H9 (cell line): ENCODE results near the gene CCDC57. TPM values are rescaled to one million over a fixed set of nuclear protein-coding genes. Genes with fewer than 3 reads are reported as not detected.

Source experiments
- DNase-seq: peaks from one replicate; pipeline ENCODE4 v3.0.0-alpha.2; 2017
- H2AFZ ChIP-seq: one replicate; pipeline ENCODE4 v1.6.1; 2013; ENCODE audit warnings: mild to moderate bottlenecking, low read length, control low read depth, moderate library complexity
- H2AK5ac ChIP-seq: 2 replicates; pipeline ENCODE4 v1.6.1; 2013; ENCODE audit warnings: low read length, control low read depth, mixed read lengths; ENCODE audit not compliant: insufficient read length
- H2BK120ac ChIP-seq: one replicate; pipeline ENCODE4 v1.6.1; 2013; ENCODE audit warnings: low read depth, mild to moderate bottlenecking, low read length, control low read depth, inconsistent platforms; ENCODE audit not compliant: poor library complexity, severe bottlenecking
- H2BK12ac ChIP-seq: 2 replicates; pipeline ENCODE4 v1.6.1; 2013; ENCODE audit warnings: low read length, control low read depth, mixed read lengths, low read depth; ENCODE audit not compliant: insufficient read length
- H2BK15ac ChIP-seq: 2 replicates; pipeline ENCODE4 v1.6.1; 2013; ENCODE audit warnings: low read depth, low read length, control low read depth
- H2BK20ac ChIP-seq: one replicate; pipeline ENCODE4 v1.6.1; 2013; ENCODE audit warnings: low read depth, mild to moderate bottlenecking, low read length, control low read depth, inconsistent platforms; ENCODE audit not compliant: poor library complexity, severe bottlenecking
- H2BK5ac ChIP-seq: 2 replicates; pipeline ENCODE4 v1.6.1; 2013; ENCODE audit warnings: low read length, control low read depth, mixed read lengths; ENCODE audit not compliant: insufficient read length
- H3K14ac ChIP-seq: 2 replicates; pipeline ENCODE4 v1.6.1; 2013; ENCODE audit warnings: low read length, control low read depth; ENCODE audit not compliant: insufficient read depth
- H3K18ac ChIP-seq: 2 replicates; pipeline ENCODE4 v1.6.1; 2013; ENCODE audit warnings: low read depth, mild to moderate bottlenecking, mixed read lengths, low read length, control low read depth; ENCODE audit not compliant: insufficient read length
- H3K23ac ChIP-seq: 2 replicates; pipeline ENCODE4 v1.6.1; 2013; ENCODE audit warnings: low read length, control low read depth, mixed read lengths, low read depth; ENCODE audit not compliant: insufficient read length
- H3K23me2 ChIP-seq: 2 replicates; pipeline ENCODE4 v1.6.1; 2013; ENCODE audit warnings: low read depth, mild to moderate bottlenecking, mixed read lengths, low read length, control low read depth; ENCODE audit not compliant: insufficient read length, poor library complexity, severe bottlenecking
- H3K27ac ChIP-seq: 2 replicates; pipeline ENCODE4 v1.5.1; 2013; ENCODE audit warnings: low read length, control low read depth, mixed read lengths, low read depth; ENCODE audit not compliant: insufficient read length
- H3K27me3 ChIP-seq: 2 replicates; pipeline ENCODE4 v1.6.1; 2013; ENCODE audit warnings: low read length, control low read depth, inconsistent platforms; ENCODE audit not compliant: insufficient read depth
- H3K4ac ChIP-seq: 2 replicates; pipeline ENCODE4 v1.6.1; 2013; ENCODE audit warnings: low read depth, mild to moderate bottlenecking, control low read depth, inconsistent platforms, low read length, moderate library complexity
- H3K4me1 ChIP-seq: 2 replicates; pipeline ENCODE4 v1.6.1; 2013; ENCODE audit warnings: low read length, control low read depth, inconsistent platforms; ENCODE audit not compliant: insufficient read depth
- H3K4me2 ChIP-seq: 2 replicates; pipeline ENCODE4 v1.6.1; 2013; ENCODE audit warnings: low read length, control low read depth, mixed read lengths; ENCODE audit not compliant: insufficient read length, insufficient read depth
- H3K56ac ChIP-seq: 2 replicates; pipeline ENCODE4 v1.6.1; 2013; ENCODE audit warnings: low read depth, mild to moderate bottlenecking, mixed read lengths, low read length, control low read depth; ENCODE audit not compliant: insufficient read length
- H3K79me1 ChIP-seq: 2 replicates; pipeline ENCODE4 v1.6.1; 2013; ENCODE audit warnings: low read depth, mild to moderate bottlenecking, moderate library complexity, low read length, control low read depth, inconsistent platforms; ENCODE audit not compliant: insufficient read depth, poor library complexity, severe bottlenecking
- H3K79me2 ChIP-seq: 2 replicates; pipeline ENCODE4 v1.6.1; 2013; ENCODE audit warnings: low read length, control low read depth, inconsistent platforms; ENCODE audit not compliant: insufficient read depth
- H3K9ac ChIP-seq: 2 replicates; pipeline ENCODE4 v1.6.1; 2013; ENCODE audit warnings: low read length, control low read depth, mixed read lengths; ENCODE audit not compliant: insufficient read length; ENCODE audit errors: extremely low read depth
- H3K9me3 ChIP-seq: one replicate; pipeline ENCODE4 v1.6.1; 2013; ENCODE audit warnings: low read depth, low read length, inconsistent platforms; ENCODE audit not compliant: control insufficient read depth
- H3T11ph ChIP-seq: one replicate; pipeline ENCODE4 v1.6.1; 2013; ENCODE audit warnings: mild to moderate bottlenecking, low read length, control low read depth, inconsistent platforms
- H4K20me1 ChIP-seq: one replicate; pipeline ENCODE4 v1.6.1; 2013; ENCODE audit not compliant: control insufficient read depth, insufficient read length, insufficient read depth
- H4K5ac ChIP-seq: 2 replicates; pipeline ENCODE4 v1.6.1; 2013; ENCODE audit warnings: low read depth, mild to moderate bottlenecking, mixed read lengths, low read length, control low read depth; ENCODE audit not compliant: insufficient read length
- H4K8ac ChIP-seq: replicated peaks from 2 replicates; pipeline ENCODE4 v1.6.1; 2013; ENCODE audit warnings: low read length, control low read depth, mixed read lengths, low read depth; ENCODE audit not compliant: insufficient read length
- H4K91ac ChIP-seq: 2 replicates; pipeline ENCODE4 v1.6.1; 2013; ENCODE audit warnings: low read depth, mild to moderate bottlenecking, moderate library complexity, mixed read lengths, low read length, control low read depth; ENCODE audit not compliant: insufficient read length
- H3K27ac Mint-ChIP-seq, 3 experiments: 2 replicates in 2 of 3; 3 replicates in 1 of 3; pipeline ENCODE4 v1.8.0; 2020 to 2021; ENCODE audit warnings: mixed read lengths in 3 of 3, mild to moderate bottlenecking in 1 of 3, moderate library complexity in 1 of 3
- H3K27me3 Mint-ChIP-seq: 2 replicates; pipeline ENCODE4 v1.8.0; 2021; ENCODE audit warnings: low read depth, mild to moderate bottlenecking, moderate library complexity, mixed read lengths
- H3K36me3 Mint-ChIP-seq, 3 experiments: 2 replicates in 2 of 3; 3 replicates in 1 of 3; pipeline ENCODE4 v1.8.0; 2020 to 2021; ENCODE audit warnings: low read depth in 3 of 3, mixed read lengths in 3 of 3; ENCODE audit not compliant: insufficient read depth in 1 of 3
- H3K4me1 Mint-ChIP-seq, 2 experiments: 2 replicates each; pipeline ENCODE4 v1.8.0; 2020; ENCODE audit warnings: mixed read lengths in 2 of 2
- H3K4me3 Mint-ChIP-seq, 2 experiments: 2 replicates in 1 of 2; 3 replicates in 1 of 2; pipeline ENCODE4 v1.8.0; 2020 to 2021; ENCODE audit warnings: mild to moderate bottlenecking in 2 of 2, mixed read lengths in 2 of 2, moderate library complexity in 1 of 2
- H3K9me3 Mint-ChIP-seq, 2 experiments: 2 replicates in 1 of 2; 3 replicates in 1 of 2; pipeline ENCODE4 v1.8.0; 2020; ENCODE audit warnings: mild to moderate bottlenecking in 2 of 2, mixed read lengths in 2 of 2, moderate library complexity in 1 of 2
- CTCF ChIP-seq: fragments of 200-600 bp; sonication (generic); conservative IDR thresholded peaks from 3 replicates; pipeline ENCODE4 v1.8.0; 2021; ENCODE audit warnings: antibody characterized with exemption, mild to moderate bottlenecking
- WGBS: extraction: QIAGEN DNeasy Blood & Tissue Kit; methylation state at CpG from one replicate; pipeline ENCODE4 v1.1.7; 2013; ENCODE audit warnings: missing lambda C conversion rate, low lambda C conversion rate, mixed read lengths; ENCODE audit not compliant: insufficient read length; ENCODE audit errors: extremely low coverage; 5-methylcytosine and 5-hydroxymethylcytosine counted together
- total RNA-seq: library from RNA; stranded (reverse); gene quantifications from 2 replicates; pipeline ENCODE4 v1.2.1, GENCODE V29; 2021

CCDC57 gene
- total RNA-seq, 1 experiment from 2014 or later, result 11.0 TPM

DNA sequence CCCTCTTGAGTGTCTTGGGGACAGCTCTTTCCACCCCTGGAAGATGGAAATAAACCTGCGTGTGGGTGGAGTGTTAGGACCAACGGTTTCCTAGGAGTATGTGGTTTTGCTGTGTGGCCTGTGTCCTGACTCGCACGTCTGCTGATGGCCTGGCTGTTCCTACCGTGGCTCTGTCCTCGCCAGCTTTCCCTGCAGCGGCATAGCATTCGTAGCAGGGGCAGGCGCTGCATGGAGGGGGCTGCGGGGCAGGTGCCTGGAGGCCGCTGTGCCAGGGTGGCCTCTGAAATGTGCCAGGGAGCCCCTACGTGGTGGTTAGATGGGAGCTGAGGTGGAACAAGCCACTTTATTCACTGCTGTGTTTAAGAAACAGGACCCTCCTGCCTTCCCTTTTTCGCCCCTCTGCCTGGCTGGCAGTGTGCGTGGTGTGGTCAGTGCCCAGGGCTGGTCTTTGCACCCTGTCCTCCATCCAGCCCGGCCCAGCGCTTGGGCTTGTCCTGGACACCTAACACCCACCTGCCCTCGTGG, 26.8 kb upstream of the CCDC57 start:
- Mint-ChIP-seq H3K27me3 (peaks cover 4% of the 10 kb centered on the region), H3K36me3 (peaks cover 13 to 34% (median 26%) of the 10 kb centered on the region in 3 experiments; a peak in 6 of 7 replicates), H3K27ac (no peak overlapping the region), H3K9me3 (no peaks in the 10 kb centered on the region), H3K4me3 (no peak overlapping the region), H3K4me1 (peaks cover 2 to 17% of the 10 kb centered on the region in 2 experiments)
- TF ChIP-seq CTCF, result no peak
- Histone ChIP-seq H3K14ac (no peak overlapping the region), H4K5ac (no peak overlapping the region), H3K9me3 (no peaks in the 10 kb centered on the region), H2AFZ (no peak overlapping the region), H2BK20ac (no peak overlapping the region), H3K18ac (no peak overlapping the region), H3K4ac (no peak overlapping the region), H2BK5ac (no peak overlapping the region), H3K9ac (no peak overlapping the region), H3K23ac (no peak overlapping the region), H3K23me2 (no peaks in the 10 kb centered on the region), H2BK15ac (no peak overlapping the region), H3T11ph (no peak overlapping the region), H4K91ac (no peak overlapping the region), H2BK120ac (no peak overlapping the region), H2AK5ac (no peak overlapping the region), H2BK12ac (no peak overlapping the region), H4K20me1 (no peaks in the 10 kb centered on the region), H4K8ac (no peak overlapping the region), H3K27me3 (no peaks in the 10 kb centered on the region), H3K79me2 (no peaks in the 10 kb centered on the region), H3K4me2 (no peak overlapping the region), H3K56ac (no peak overlapping the region), H3K79me1 (no peaks in the 10 kb centered on the region), H3K4me1 (no peaks in the 10 kb centered on the region), H3K27ac (no peak overlapping the region)
- WGBS, result no CpG with 5 or more reads among the region's 17 CpGs
- no peak for DNase-seq
